DOHH2 (cell line): ENCODE measurements around the gene RNPS1.

ENCODE experiments used
- EZH2phosphoT487 ChIP-seq: fragments of 200-600 bp; sonication (generic); IDR thresholded peaks from 2 replicates; pipeline ENCODE4 v1.6.1; 2017; ENCODE audit warnings: borderline replicate concordance, mild to moderate bottlenecking, antibody characterized with exemption, low read length, moderate library complexity, mixed read lengths
- TF ChIP-seq, protein P1 (sequence below): fragments of 200-600 bp; sonication (generic); IDR thresholded peaks from one replicate; pipeline ENCODE4 v1.5.1; 2014; ENCODE audit warnings: antibody characterized with exemption, mild to moderate bottlenecking, low read depth, low read length; ENCODE audit not compliant: poor library complexity, severe bottlenecking

DNA sequence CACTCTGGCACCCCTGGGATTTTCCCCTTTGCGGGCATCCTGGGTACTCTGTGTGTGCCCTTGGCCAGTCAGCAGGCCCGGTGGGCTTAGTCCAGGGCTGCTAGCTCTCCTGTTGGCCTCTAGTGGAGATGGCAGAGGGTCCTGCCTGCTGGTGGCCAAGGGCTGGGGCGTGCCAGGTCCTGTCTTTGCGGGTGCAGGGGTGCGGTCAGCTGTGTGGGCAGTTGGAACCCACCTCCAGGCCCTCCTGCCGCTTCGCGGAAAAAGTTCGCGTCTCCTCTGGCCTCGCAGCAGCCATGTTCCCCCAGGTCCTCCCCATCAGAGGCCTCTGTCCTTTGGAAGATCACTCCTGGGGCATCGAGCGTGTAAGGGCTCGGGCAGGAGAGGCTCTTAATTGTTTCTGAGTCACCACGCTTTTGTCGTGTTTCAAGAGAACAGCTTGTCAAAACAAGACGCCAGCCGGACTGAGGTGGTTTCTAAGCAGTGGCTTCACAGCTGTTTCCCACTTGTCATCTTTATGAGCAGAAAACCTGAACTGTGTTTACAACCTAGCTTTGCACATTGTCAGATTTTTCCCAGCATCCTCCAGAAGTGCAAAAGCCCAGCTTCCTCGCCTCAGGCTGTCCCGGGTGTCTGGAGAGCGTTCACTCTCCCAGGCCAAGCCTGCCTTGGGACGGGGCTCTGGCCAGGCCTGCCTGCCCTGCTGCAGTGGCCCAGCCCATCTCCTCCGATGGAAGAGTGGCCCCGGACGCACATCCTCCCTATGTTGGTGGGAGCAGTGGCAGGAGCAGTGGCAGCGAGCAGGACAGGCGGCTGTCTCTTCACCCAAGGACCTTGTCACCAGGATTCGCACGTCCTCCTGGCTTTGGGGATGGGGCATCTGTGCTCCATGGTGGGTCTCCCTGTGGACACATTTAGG lies 36.7 kb downstream of the RNPS1 start:
- TF ChIP-seq, protein P1, sequence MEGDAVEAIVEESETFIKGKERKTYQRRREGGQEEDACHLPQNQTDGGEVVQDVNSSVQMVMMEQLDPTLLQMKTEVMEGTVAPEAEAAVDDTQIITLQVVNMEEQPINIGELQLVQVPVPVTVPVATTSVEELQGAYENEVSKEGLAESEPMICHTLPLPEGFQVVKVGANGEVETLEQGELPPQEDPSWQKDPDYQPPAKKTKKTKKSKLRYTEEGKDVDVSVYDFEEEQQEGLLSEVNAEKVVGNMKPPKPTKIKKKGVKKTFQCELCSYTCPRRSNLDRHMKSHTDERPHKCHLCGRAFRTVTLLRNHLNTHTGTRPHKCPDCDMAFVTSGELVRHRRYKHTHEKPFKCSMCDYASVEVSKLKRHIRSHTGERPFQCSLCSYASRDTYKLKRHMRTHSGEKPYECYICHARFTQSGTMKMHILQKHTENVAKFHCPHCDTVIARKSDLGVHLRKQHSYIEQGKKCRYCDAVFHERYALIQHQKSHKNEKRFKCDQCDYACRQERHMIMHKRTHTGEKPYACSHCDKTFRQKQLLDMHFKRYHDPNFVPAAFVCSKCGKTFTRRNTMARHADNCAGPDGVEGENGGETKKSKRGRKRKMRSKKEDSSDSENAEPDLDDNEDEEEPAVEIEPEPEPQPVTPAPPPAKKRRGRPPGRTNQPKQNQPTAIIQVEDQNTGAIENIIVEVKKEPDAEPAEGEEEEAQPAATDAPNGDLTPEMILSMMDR: no peak
- no peak for TF ChIP-seq EZH2phosphoT487
